HFF-Myc (cell line): ENCODE data around the gene NR5A1.

Source experiments
- DNase-seq: peaks from one replicate; pipeline ENCODE4 v3.0.0-alpha.2; 2011; ENCODE audit warnings: low read depth; ENCODE audit errors: extremely low read depth
- H3K4me3 ChIP-seq: replicated peaks from 2 replicates; pipeline ENCODE4 v1.5.1; 2011; ENCODE audit warnings: low read depth, mild to moderate bottlenecking, control low read depth, low read length
- TF ChIP-seq, protein P1 (sequence below): IDR thresholded peaks from 2 replicates; pipeline ENCODE4 v1.5.1; 2012; ENCODE audit warnings: mild to moderate bottlenecking, low read depth, low read length, control low read depth; ENCODE audit errors: missing control alignments

The NR5A1 gene

DNA sequence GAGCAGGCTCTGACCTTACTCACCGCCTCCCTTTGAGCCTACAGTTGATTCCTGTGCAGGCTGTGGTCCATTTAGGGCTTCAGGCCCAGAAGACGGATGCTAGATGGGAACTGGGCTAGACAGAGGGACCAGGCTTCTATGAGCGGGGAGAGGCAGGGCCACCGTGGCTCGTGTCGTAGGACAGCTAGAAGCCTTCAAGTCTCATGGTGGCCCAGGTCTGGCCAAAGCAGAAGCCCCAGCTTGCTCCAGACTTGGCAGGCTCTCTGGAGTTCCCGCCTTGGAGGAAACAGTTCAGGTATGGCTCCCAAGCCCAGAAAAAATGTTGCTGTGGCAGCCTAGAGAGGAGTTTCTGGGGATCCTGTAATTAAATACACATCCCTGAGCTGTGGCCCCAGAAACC lies 10.9 kb upstream of the NR5A1 start:
- TF ChIP-seq, protein P1, sequence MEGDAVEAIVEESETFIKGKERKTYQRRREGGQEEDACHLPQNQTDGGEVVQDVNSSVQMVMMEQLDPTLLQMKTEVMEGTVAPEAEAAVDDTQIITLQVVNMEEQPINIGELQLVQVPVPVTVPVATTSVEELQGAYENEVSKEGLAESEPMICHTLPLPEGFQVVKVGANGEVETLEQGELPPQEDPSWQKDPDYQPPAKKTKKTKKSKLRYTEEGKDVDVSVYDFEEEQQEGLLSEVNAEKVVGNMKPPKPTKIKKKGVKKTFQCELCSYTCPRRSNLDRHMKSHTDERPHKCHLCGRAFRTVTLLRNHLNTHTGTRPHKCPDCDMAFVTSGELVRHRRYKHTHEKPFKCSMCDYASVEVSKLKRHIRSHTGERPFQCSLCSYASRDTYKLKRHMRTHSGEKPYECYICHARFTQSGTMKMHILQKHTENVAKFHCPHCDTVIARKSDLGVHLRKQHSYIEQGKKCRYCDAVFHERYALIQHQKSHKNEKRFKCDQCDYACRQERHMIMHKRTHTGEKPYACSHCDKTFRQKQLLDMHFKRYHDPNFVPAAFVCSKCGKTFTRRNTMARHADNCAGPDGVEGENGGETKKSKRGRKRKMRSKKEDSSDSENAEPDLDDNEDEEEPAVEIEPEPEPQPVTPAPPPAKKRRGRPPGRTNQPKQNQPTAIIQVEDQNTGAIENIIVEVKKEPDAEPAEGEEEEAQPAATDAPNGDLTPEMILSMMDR: no peak
- DNase-seq: no peak
- H3K4me3 ChIP-seq: no peak overlapping the region

- TF ChIP-seq, protein P1: no peak
- no peak for DNase-seq
- no peak overlapping the region for H3K4me3 ChIP-seq
These were observed 10.4 kb upstream of the NR5A1 start for GRCh38 chr9:124517600-124517999.

DNA sequence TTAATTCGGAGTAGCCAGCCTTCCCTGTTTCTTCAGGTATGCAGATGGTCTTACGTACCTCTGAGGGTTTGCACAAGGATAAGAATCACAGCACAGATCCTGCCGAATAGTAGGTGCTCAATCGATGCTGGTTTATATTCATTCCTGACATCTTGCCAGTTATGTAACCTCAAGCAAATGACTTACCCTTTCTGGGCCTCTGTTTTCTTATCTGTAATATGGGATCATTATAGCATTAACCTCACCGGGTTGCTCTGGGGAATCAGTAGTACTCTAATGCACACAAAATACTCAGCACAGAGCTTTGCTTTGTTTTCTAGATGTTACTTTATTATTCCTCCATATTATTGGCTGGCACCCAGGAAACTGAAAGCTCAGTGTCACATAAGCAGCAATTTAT lies 7.7 kb upstream of the NR5A1 start:
- DNase-seq: no peak
- H3K4me3 ChIP-seq: no peak overlapping the region
- TF ChIP-seq, protein P1: no peak

DNA sequence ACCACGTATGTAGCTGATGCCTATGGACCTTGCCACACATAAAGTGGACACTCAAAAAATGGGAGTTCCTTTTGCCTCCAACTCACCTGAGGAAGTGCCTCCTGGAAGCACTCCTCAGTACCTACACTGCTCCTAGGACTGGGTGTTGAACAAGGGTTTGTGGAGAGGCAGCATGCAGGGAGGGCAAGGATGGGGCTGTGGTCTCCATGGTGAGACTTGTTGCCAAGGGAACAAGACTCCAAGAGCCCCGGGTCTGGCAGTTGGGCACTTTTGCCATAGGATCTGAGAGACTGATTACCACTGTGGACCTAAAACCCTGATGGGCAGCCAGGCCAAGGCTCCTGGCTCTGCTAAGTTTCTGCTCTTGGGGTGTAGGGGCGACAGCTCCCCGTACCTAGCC lies 6.9 kb upstream of the NR5A1 start:
- DNase-seq: no peak
- H3K4me3 ChIP-seq: no peak overlapping the region
- TF ChIP-seq, protein P1: no peak

DNA sequence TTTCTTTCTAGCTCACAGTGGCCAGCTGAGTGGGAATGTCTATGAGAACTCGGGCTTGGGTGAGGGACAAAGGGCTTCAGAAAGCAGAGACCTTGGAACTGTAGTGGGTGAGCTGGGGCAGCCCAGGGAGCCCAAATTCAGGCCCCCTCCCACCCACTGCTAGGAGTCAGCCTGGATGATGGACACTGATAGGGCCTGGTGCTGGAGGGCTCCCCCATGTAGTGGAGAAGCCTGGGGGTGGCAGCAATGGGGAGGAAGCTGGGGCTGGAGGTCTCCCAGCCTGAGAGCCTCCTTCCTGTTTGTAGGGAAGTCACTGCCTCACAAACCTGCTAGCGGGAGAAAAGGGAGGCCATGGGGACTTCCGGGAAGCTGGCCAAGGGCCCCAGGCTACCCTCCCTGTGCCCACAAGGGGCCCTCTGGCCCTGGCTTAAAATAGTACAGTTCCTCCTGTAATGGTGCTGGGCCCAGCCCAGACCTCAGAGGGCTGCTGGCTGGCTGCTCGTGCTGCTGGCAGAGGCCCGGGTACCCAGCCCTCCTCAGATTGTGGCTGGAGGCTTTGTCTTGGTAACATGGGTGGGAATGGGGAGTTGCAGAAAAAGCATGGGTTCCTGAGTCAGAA lies 6.3 kb upstream of the NR5A1 start:
- no peak overlapping the region for H3K4me3 ChIP-seq
- no peak for DNase-seq
- TF ChIP-seq, protein P1: no peak

DNA sequence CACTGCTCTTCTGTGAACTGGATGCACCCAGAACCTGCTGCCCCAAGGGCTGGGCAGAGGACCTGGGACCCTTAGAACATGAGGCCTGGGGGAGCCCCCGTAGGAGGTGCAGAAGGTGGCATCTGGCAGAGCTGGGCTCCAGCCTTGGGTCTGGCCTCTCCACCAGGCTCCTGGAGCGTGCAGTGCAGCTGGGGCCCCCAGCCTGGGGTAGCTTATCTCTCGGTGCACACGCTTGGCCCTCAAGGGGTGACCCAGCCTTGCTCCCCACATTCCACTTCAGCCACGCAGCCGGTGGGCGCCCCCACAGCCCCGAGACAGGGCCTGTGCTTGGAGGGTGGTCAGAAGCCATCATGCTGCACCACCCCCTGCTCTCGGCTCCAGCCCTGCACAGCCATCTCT lies 5.6 kb upstream of the NR5A1 start:
- TF ChIP-seq, protein P1: no peak
- no peak overlapping the region for H3K4me3 ChIP-seq
- no peak for DNase-seq
